K562 (cell line): ENCODE data around the gene ZNF8. TPM values are rescaled to one million over a fixed set of nuclear protein-coding genes. Genes with fewer than 3 reads are reported as not detected.
A peak's percentile ranks its signal among the peaks of the same experiment; 100 is the strongest.

ENCODE experiments used
- DLX4 ChIP-seq: fragments of 250-450 bp; sonication (Bioruptor Pico); IDR thresholded peaks from 2 replicates; pipeline ENCODE4 v1.6.1; 2021; ENCODE audit warnings: mild to moderate bottlenecking
- FOXJ3 ChIP-seq: sonication (generic); formaldehyde crosslinking; IDR thresholded peaks from 2 replicates; pipeline ENCODE4 v1.4.0; 2020; ENCODE audit warnings: mild to moderate bottlenecking, missing genetic modification reagents
- HDGF ChIP-seq: fragments of 450-650 bp; IDR thresholded peaks from 2 replicates; pipeline ENCODE4 v1.6.1; 2016
- ILK ChIP-seq: fragments of 450-650 bp; IDR thresholded peaks from 2 replicates; pipeline ENCODE4 v1.6.1; 2016; ENCODE audit warnings: missing genetic modification characterization, low read depth, mild to moderate bottlenecking, missing compliant biosample characterization, moderate library complexity, borderline replicate concordance
- MGA ChIP-seq: fragments of 450-650 bp; IDR thresholded peaks from 2 replicates; pipeline ENCODE4 v1.6.1; 2016; ENCODE audit warnings: mild to moderate bottlenecking, moderate library complexity
- NFATC3 ChIP-seq: fragments of 450-650 bp; IDR thresholded peaks from 2 replicates; pipeline ENCODE4 v1.6.1; 2017; ENCODE audit warnings: mild to moderate bottlenecking
- POLR2A ChIP-seq: fragments of 450-650 bp; conservative IDR thresholded peaks from 2 replicates; pipeline ENCODE4 v1.6.1; 2016
- ZBTB33 ChIP-seq: sonication (generic); formaldehyde crosslinking; IDR thresholded peaks from 2 replicates; pipeline ENCODE4 v1.8.1; 2023; ENCODE audit warnings: mild to moderate bottlenecking, missing genetic modification reagents
- ZFP36 ChIP-seq: fragments of 150-350 bp; IDR thresholded peaks from 2 replicates; pipeline ENCODE4 v1.6.1; 2018; ENCODE audit warnings: low read length, low read depth; ENCODE audit not compliant: partially characterized antibody
- polyA plus RNA-seq, 8 experiments: library from polyadenylated mRNA; depleted of rRNA in 4 of 8; stranded (reverse) in 5 of 8; unstranded in 3 of 8; fragments of >200 nt; fragmentation: Nextera tagmentation in 2 of 8; fragmentation: Illumina TruSeq in 1 of 8; extraction: Ambion mirVana in 2 of 8; extraction: Trizol in 1 of 8; gene quantifications; 2 replicates each; pipeline versions ENCODE4 v1.2.1 to v1.2.3, GENCODE V29; 2011 to 2014; ENCODE audit warnings: inconsistent platforms in 1 of 8, missing spikeins in 1 of 8
- total RNA-seq, 7 experiments: library from RNA; depleted of rRNA in 6 of 7; stranded (reverse); fragments of >200 nt in 6 of 7; fragmentation: Illumina TruSeq in 2 of 7; extraction: Trizol in 2 of 7; gene quantifications; 2 replicates each; pipeline versions ENCODE4 v1.2.1 to v1.2.3, GENCODE V29; 2011 to 2021; ENCODE audit warnings: low replicate concordance in 1 of 7
- TF ChIP-seq, protein P1 (sequence below), 2 experiments: fragments of 450-650 bp in 1 of 2; sonication (generic) in 1 of 2; formaldehyde crosslinking; conservative IDR thresholded peaks; 2 replicates each; pipeline versions ENCODE4 v1.4.0 to v1.8.1; 2020 to 2022; ENCODE audit warnings: mild to moderate bottlenecking in 1 of 2, missing genetic modification reagents in 1 of 2

ZNF8 gene
- total and polyA plus RNA-seq, 9 of the 15 experiments (the other 6 are each of a cell fraction or from before 2014, with no cell fraction given), result 0.71 to 7.7 (median 4.7) TPM

GRCh38 chr19:58279042-58279924 lies 528 bp downstream of the ZNF8 start (continued):
- TF ChIP-seq MGA, result peak; percentile 86
- TF ChIP-seq ZFP36, result no peak
- no peak for TF ChIP-seq ILK (tag)
- 0 out of 2 replicates have a peak, but pooled peaks have one; percentile 37 for TF ChIP-seq HDGF
- no peak for TF ChIP-seq ZBTB33 (CRISPR knock-in tag)
- TF ChIP-seq POLR2A, result no peak; the same call in 1 of the 2 replicates
- TF ChIP-seq FOXJ3 (CRISPR knock-in tag), result no peak
- TF ChIP-seq NFATC3, result no peak
- TF ChIP-seq, protein P1, sequence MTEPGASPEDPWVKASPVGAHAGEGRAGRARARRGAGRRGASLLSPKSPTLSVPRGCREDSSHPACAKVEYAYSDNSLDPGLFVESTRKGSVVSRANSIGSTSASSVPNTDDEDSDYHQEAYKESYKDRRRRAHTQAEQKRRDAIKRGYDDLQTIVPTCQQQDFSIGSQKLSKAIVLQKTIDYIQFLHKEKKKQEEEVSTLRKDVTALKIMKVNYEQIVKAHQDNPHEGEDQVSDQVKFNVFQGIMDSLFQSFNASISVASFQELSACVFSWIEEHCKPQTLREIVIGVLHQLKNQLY (CRISPR knock-in tag; conservative IDR thresholded peaks at IDR 0.05), result no peak; a peak in 1 of 4 replicates
- TF ChIP-seq DLX4 (CRISPR knock-in tag), result no peak
